GM18502 (cell line): Measurements from ENCODE around the gene BAIAP3.
"Not testable (repeated sequence)": the region's sequence is repeated elsewhere in the genome, so short reads cannot be mapped to it uniquely, and the experiment has no call there.

Experiments used
- ATAC-seq: cut with Tn5 transposase; IDR thresholded peaks from one replicate; pipeline ENCODE4 v1.9.1; 2021; ENCODE audit warnings: mild to moderate bottlenecking; ENCODE audit not compliant: unreplicated experiment, poor library complexity

Gene BAIAP3

GRCh38 chr16:1315081-1316032 is 18.1 kb upstream of the BAIAP3 start:
- no peak for ATAC-seq

- ATAC-seq = no peak
Observed at GRCh38 chr16:1316033-1316405, 17.4 kb upstream of the BAIAP3 start.

DNA sequence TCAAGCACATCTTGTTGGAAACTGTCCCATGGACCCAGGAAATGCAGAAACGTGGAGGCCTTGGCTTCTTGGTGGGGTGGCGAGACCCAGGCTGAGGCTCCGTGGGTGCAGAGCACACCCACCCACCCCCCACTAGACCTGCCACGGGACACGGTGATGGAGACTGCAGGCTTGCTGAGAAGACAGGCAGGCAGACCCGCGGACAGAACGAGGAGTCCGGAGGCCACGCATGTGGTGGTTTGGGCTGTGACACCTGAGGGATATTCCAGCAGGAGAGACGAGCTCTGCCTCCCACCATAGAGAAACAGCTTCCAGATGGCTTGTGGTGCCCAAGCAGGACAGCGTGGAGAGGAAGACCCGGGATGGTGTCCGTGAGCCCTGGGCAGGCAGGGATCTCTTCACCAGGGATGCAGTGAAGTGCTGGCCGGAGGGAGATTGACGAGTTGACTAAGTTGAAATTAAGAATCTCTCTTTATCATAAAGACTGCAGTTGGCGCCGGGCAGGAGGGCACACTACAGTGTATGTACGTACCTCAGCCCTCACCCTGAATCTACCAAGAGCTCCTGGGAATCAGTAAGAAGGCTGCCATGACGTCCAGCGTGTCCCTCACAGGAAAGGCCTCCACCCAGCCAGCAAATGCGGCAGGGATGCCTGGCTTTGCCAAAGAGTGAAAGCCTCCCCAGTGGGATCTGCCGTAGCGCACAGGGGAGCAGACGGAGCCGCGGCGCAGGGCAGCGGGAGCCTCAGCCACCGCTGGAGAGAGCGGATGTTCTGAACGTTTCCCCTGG is 15.8 kb upstream of the BAIAP3 start:
- no peak for ATAC-seq

DNA sequence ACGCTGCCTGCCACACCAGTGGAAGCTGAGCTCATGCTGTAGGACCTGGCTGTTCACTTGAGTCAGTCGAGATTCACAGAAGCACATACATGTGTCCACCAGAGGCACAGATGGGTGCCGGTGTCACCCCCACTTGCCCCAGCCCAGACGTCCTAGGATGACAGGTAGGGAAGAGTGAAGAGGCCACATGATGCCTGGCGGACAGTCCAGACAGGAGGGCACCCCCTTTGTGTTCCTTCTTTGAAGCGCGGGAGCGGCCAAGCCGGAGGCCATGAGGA is 15.2 kb upstream of the BAIAP3 start:
- no peak for ATAC-seq

- ATAC-seq = no peak
Observed at GRCh38 chr16:1319041-1319440, 14.4 kb upstream of the BAIAP3 start.

DNA sequence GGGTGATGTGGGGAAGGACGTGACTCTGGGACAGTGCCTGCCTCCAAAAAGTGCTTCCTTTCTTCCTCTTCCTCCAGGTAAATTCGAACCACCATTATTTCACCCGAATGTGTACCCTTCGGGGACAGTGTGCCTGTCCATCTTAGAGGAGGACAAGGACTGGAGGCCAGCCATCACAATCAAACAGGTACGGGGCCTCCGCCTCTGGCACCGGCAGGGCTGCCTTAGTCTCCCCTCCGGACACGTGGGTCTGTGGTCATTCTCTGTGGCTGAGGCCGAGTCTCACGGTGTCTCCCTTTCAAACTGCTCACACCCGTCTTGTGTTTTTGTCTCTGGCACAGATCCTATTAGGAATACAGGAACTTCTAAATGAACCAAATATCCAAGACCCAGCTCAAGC is 13.3 kb upstream of the BAIAP3 start:
- ATAC-seq = no peak

- no peak for ATAC-seq
Observed at GRCh38 chr16:1320658-1321240, 12.7 kb upstream of the BAIAP3 start.

GRCh38 chr16:1322407-1322806 is 11.0 kb upstream of the BAIAP3 start:
- no peak for ATAC-seq

GRCh38 chr16:1323296-1324239 is 9.9 kb upstream of the BAIAP3 start:
- no peak for ATAC-seq

GRCh38 chr16:1324286-1324826 is 9.1 kb upstream of the BAIAP3 start:
- no peak for ATAC-seq

DNA sequence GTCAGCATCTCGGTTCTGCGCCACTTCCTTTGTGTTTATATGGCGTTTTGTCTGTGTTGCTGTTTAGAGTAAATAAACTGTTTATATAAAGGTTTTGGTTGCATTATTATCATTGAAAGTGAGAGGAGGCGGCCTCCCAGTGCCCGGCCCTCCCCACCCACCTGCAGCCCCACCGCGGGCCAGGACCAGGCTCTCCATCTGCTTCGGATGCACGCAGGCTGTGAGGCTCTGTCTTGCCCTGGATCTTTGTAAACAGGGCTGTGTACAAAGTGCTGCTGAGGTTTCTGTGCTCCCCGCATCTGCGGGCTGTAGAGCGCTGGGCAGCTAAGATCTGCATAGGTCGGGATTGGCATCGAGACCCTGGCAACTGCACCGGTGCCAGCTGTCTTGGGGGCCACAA is 8.2 kb upstream of the BAIAP3 start:
- no peak for ATAC-seq

DNA sequence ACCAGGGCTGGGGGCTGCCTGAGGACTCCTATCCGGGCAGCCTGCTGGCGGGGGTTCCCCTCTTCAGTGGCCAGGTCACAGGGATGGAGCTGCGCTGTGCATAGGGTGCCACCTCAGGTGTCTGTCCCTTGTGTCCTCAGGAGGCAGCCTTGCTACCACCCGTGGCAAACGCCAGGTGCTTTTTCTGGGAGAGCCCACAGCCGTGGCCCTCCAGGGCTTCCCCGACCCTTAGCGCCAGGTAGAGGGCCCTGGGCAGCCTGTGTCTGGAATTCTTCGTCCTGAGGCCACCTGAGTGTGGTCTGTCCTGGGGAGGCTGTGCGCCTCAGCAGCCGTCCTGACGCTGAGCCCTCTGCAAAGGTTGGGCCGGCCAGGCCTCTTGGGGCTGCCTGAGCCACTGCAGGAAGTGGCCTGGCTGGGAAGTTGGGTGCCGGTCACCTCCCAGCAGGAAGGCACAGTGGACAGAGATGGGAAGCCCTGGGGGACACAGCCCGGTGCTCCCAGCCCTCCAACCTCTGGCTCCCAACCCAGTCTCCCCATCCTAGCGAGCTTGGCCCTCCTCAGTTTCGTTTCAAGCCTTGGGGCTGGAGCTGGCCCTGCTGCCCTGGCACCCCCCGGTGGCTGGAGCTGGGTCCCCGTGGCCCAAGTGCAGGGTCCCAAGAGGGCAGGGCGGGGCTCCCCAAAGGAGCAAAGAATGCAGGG is 7.6 kb upstream of the BAIAP3 start:
- ATAC-seq = no peak

- no peak for ATAC-seq
Observed at GRCh38 chr16:1326391-1326790, 7.1 kb upstream of the BAIAP3 start.

DNA sequence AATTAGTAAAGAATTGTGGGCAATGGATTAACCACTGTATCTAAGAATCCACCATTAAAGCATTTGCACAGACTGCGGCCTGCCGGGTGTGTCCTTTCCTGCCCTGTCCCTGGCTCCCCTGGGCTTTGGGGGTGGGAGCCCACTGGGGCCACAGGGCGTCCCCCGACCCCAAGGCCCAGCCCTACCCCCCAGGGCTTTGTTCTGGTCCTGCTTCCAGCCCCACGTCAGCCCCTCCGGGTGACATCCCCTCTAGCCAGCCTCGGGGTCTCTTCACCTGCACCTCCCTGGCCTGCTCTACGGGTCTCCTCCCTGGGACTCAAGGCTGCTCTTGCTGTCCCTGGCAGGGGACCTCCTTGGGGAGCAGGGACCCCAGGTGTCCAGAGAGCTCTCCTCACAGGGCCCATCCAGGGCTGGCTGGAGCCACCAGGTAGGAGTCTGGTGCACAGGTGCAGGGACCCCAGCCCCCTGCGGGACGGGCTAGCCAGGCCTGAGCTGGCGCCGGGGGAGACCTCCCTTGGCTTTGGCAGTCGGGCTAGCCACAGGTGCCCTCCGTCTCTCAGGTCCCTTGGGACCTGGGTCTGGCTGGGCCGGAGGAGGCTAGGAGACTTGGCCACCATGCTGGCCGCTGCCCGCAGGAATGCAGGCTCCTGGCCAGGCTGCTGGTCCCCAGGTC is 6.4 kb upstream of the BAIAP3 start:
- ATAC-seq = no peak

GRCh38 chr16:1327619-1327947 is 5.9 kb upstream of the BAIAP3 start:
- no peak for ATAC-seq

GRCh38 chr16:1328136-1328535 is 5.3 kb upstream of the BAIAP3 start:
- ATAC-seq = not testable (repeated sequence)

GRCh38 chr16:1328961-1329360 is 4.5 kb upstream of the BAIAP3 start:
- ATAC-seq = not testable (repeated sequence)

DNA sequence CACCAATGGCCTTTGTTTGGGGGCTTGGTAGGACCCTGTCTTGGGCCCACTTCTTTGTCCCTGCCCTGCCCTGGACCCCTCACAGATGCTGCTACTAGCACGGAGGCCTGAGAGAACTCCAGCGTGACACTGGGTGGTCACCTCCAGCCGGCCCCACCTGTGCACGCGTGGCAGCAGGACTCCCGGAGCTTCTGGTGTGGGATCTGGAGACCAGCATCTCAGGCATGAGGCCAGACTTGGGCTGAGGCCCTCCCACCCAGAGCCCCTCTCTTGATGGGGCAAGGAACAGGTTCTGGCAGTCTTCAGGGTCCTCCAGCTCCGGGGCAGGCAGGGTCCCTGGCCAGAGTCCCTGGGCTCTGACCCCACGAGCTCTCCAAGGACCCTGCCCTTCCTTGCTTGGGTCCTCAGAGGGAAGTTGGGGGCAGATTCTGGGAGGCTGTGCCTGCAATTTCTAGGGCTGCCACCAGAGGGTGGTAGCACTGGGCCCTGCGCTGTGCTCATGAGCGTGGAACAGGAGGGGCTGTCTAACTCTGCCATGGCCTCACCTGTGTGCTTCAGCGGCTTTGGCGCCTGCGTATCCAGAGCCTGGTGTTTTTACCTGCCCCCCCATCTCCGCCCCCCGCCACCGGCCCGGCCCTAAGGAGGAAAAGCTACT is 3.1 kb upstream of the BAIAP3 start:
- no peak for ATAC-seq
